HG02943 (cell line): ENCODE measurements around the gene TMEM176A.
"Not testable (repeated sequence)": the region's sequence is repeated elsewhere in the genome, so short reads cannot be mapped to it uniquely, and the experiment has no call there.

Source experiments
- ATAC-seq: cut with Tn5 transposase; IDR thresholded peaks from one replicate; pipeline ENCODE4 v1.9.1; 2021; ENCODE audit warnings: mild to moderate bottlenecking, low read depth, moderate library complexity; ENCODE audit not compliant: unreplicated experiment

Gene TMEM176A

DNA sequence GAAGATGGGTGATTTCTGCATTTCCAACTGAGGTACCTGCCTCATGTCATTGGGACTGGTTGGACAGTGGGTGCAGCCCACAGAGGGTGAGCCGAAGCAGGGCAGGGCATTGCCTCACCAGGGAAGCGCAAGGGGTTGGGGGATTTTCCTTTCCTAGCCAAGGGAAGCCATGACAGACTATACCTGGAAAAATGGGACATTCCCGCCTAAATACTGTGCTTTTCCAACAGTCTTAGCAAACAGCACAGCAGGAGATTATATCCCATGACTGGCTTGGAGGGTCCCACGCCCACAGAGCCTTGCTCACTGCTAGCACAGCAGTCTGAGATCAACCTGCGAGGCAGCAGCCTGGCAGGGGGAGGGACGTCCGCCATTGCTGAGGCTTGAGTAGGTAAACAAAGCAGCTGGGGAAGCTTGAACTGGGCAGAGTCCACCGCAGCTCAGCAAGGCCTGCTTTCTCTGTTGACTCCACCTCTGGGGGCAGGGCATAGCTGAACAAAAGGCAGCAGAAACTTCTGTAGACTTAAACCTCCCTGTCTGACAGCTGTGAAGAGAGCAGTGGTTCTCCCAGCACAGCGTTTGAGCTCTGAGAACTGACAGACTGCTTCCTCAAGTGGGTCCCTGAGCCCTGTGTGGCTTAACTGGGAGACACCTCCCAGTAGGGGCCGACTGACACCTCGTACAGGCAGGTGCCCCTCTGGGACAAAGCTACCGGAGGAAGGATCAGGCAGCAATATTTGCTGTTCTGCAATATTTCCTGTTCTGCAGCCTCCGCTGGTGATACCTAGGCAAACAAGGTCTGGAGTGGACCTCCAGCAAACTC, 7.3 kb downstream of the TMEM176A start:
- ATAC-seq = not testable (repeated sequence)

- ATAC-seq = no peak
Observed at GRCh38 chr7:150814328-150815001, 13.9 kb downstream of the TMEM176A start.

GRCh38 chr7:150818971-150819370, 18.4 kb downstream of the TMEM176A start:
- ATAC-seq = no peak

- no peak for ATAC-seq
Observed at GRCh38 chr7:150820148-150820547, 19.6 kb downstream of the TMEM176A start.

DNA sequence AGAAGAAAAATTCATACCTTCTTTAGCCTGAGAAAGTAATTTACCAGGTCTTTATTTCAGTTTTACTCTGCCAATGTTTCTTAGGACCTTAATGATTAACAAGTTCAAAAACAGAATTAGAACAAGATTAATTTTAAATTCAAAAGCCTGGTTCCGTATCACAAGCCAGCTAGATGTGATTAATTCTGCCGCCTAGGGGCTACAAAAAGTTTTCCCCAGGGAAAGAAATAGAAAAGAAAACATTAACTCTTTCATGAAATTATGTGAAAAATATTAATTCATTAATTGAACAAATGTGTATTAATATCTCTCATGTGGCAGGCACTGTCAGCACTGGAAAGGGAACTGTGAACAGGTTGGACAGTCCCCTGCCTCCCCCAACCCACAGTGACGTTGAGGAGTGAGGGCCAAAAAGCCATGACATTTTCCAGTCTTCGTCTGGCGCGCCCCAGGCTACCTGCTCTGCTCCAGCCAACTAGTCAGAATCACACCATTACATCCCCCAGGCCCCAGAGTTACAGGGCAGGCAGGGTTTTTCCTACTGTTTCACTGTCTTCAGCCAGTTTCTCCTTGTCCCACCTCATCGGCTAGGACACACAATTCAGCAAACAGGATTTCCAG, 20.1 kb downstream of the TMEM176A start:
- ATAC-seq = no peak

DNA sequence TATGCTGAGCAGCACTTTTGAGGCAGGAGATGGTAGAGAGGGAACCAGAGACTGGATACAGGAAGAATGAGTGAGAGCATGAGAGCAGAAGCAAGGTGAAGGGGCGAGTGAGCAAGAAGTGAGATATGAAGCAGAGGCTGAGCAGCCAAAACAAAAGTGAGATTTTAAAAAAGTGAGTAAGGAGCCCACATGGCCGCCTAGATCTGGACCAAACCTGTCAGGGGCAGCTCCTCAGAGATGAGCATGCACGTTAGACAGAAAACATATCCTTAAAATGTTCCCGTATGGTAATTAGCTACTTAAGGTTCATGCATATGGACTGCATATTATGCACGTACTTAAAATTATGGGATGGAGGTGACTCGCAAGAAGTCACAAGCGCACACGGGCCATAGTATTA, 22.5 kb downstream of the TMEM176A start:
- no peak for ATAC-seq

- ATAC-seq = no peak
Observed at GRCh38 chr7:150823484-150824126, 23.0 kb downstream of the TMEM176A start.

- no peak for ATAC-seq
Observed at GRCh38 chr7:150824379-150825177, 24.0 kb downstream of the TMEM176A start.

- no peak for ATAC-seq
Observed at GRCh38 chr7:150826061-150826849, 25.7 kb downstream of the TMEM176A start.

DNA sequence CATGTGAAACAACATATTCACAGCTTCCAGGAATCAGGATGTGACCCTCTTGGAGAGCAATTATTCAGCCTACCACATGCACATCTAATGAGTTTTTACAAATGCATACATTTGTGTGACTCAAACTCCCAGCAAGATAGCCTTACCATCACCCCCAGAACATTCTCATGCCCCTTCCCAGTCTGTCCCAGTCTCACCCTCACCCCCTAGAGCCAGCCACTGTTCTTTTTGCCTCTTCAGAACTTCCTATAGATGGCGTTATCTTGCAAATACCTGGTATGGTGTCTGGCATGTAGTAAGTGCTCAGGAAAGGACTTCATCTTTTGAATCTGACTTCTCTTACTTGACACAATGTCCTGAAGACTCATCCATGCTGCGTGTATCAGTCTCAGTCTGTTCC, 27.8 kb downstream of the TMEM176A start:
- no peak for ATAC-seq

GRCh38 chr7:150829426-150829825, 28.9 kb downstream of the TMEM176A start:
- ATAC-seq = no peak

DNA sequence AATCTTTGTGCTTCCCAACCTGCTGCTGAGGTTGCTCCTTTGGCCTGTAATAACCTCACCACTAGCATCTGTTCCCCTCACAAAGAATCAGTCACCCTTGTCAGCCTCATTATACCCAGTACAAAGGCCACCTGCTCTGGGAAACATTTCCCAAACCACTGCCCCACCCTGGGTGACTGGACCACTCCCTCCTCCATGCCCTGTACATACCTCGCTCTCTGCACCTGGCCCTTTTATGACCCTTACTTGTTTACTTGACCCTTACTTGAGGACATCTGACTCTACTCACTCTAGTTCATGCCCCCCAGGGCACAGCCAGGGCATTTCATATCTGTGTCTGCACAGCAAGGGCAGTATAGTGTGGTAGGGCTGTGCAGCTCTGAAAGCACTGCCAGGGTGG, 30.4 kb downstream of the TMEM176A start:
- no peak for ATAC-seq

- ATAC-seq = no peak
Observed at GRCh38 chr7:150831851-150832250, 31.3 kb downstream of the TMEM176A start.

GRCh38 chr7:150835019-150835418, 34.5 kb downstream of the TMEM176A start:
- ATAC-seq = no peak

DNA sequence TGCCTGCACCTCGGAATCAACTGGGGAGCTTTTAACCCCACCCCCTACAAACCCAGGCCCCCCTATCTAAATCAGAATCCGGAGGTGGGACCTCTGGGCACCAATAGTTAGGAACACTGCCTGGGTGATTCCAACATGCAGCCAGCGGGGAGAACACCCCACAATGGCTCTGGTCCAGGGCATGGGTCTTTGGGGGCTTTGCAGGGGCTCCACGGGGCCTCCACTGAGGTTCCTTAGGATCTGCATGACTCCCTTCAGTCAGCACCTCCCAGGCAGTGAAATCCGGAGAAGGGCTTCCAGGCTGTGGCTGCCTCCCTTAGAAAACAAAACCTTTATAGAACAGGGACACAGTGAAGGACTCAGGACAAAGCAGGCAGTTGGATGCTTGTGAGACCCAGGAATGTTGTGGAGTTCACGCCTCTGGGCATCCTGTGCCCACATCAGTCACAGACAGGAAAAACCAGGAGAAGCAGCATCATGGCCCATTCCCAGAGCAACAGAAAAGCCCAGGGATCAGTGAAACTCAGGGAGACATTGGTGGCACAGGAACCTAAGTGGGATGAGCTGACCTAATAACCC, 35.2 kb downstream of the TMEM176A start:
- ATAC-seq = no peak

GRCh38 chr7:150838965-150839650, 38.5 kb downstream of the TMEM176A start:
- no peak for ATAC-seq

DNA sequence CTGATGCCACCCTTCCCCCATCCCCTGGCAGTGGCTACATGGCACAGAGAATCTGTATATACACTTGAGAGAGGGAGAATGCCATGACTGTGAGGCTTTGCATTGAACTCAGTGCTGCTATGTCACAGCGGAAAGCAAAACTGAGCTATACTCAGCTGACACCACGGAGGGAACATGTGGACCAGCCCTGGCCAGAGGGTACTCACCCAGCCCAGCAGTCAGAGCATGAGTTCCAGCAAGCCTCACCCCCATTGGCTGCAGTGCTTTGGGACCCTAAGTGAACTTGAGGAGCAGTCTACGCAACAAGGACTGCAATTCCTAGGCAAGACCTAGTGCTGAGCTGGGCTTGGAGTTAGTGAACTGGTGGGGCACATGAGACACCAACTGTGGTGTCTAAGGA, 41.4 kb downstream of the TMEM176A start:
- no peak for ATAC-seq

DNA sequence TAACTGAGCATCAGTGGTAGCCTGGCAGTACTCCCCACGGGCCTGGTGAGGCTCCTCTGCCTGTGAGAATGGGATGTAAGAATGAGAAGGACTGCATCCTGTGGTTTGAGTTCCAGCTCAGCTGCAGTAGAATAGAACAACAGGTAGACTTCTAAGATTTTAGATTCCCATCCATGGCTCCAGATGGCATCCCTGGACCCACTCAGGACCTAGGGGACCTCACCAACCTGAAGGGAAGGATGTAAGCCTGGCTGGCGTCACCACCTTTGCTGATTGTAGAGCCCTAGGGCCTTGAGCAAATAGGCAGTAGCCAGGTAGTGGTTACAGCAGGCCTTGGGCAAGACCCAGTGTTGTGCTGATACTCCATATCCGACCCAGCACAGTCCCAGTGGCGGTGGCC, 42.1 kb downstream of the TMEM176A start:
- no peak for ATAC-seq
